Superior temporal gyrus (tissue), 1 donor: ENCODE data around the gene STPG4.

Experiments used
- DNase-seq: peaks from one replicate; pipeline ENCODE4 v3.0.0-alpha.2; 2016; ENCODE audit errors: extremely low spot score

STPG4 gene

DNA sequence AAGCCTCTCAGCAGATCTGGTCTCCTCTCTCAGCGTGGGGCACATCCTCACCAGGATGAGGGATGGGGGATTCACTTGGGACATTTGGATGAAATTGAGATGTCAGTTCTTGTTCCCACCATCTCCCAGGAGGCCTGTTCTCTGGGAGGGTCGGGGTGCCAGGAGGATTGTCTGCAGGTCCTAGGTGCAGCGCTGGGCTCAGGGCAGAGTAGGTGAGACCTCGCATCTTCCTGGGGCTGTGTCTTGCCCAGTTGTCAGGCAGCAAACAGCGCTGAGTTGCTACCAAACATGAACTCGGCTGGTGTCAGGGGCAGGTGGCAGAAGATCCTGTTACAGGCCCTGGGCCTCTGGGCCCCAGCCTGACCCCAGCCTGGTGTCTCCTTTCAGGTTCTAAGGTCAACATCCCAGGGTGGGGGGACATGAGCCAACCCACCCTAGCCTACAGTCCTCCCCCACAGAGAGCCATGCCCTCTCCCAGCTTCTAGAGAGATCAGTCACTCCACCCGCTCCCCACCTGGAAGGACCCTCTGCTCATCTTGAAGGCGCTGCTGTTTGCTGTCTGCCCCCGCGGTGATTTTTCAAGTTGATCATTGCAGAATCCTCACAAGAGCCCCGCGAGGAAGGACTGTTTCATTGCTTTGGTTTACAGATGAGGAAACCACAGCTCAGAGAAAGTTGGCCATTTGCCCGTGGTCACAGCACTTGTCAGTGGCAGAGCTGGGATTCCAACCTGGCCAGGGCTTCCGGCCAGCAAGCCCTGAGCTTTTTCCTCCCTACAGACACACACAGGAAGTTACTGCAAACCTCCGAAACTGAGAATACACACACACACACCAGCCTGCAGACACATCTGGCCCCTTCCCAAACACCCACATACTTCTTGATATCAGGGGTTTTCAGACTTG, 83.9 kb downstream of the STPG4 start:
- peak; percentile 71 for DNase-seq

DNA sequence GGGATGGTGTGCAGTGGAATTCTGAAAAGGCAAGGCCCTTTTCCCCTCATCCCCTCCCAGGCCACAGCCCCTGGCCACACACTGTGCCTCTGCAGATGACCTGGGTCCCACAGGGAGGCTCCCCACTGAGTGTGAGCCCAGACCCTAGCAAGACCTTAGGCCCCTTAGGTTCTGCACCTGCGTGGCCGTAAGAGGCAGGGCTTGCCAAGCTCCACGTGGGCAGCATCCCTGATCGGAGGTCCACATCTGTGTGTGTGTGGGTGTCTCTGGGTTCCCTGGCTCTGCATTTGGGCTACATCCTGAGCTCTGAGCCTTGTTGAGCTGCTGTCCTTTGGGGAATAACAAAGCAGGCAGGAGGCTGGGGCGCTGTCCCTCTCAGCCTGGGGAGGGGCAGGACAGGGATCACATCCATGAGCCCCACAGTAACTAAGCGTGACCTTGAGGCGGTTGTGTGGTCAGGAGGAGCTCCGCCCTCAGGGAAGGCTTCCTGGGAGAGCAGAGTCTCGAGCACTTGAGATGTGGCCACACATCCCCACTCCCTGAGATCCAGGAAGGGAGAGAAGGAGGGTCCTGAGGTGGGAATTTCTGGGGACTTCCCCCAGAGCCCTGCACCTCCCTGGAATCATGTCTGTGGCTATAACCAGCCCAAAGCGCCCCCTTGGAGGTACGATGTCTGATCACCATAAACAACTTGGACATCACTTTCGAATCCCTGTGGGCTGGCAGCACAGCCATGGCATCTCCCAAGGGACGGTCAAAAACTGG, 84.8 kb downstream of the STPG4 start:
- no peak for DNase-seq

GRCh38 chr2:47069628-47070154, 85.4 kb downstream of the STPG4 start:
- DNase-seq: no peak

- DNase-seq: no peak
Observed at GRCh38 chr2:47068981-47069627, 86.0 kb downstream of the STPG4 start.

GRCh38 chr2:47067788-47068407, 87.2 kb downstream of the STPG4 start:
- no peak for DNase-seq

- DNase-seq: no peak
Observed at GRCh38 chr2:47065771-47066380, 89.2 kb downstream of the STPG4 start.

- DNase-seq: no peak
Observed at GRCh38 chr2:47065343-47065742, 89.8 kb downstream of the STPG4 start.

DNA sequence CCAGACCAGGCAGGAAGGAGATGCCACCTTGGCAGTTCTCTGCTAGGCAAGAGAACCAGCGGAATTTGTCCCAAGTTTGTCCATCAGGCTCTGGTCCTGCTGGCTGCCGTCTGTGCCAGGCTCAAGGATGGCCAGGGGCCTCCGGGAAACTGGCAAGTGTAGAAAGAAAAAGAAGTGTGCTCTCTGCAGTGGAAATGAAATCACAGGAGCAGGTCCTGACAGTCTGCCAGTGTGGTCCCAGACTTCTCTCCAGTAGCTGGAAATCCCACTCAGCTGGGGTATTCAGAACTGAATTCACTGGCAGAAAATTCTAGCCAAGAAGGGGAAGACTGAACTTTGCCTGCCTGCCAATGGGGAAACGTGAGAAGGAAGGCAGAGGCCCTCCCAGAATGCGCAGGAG, 91.0 kb downstream of the STPG4 start:
- DNase-seq: no peak

- no peak for DNase-seq
Observed at GRCh38 chr2:47063538-47063930, 91.6 kb downstream of the STPG4 start.

- peak; percentile 70 for DNase-seq
Observed at GRCh38 chr2:47062681-47063537, 92.2 kb downstream of the STPG4 start.

DNA sequence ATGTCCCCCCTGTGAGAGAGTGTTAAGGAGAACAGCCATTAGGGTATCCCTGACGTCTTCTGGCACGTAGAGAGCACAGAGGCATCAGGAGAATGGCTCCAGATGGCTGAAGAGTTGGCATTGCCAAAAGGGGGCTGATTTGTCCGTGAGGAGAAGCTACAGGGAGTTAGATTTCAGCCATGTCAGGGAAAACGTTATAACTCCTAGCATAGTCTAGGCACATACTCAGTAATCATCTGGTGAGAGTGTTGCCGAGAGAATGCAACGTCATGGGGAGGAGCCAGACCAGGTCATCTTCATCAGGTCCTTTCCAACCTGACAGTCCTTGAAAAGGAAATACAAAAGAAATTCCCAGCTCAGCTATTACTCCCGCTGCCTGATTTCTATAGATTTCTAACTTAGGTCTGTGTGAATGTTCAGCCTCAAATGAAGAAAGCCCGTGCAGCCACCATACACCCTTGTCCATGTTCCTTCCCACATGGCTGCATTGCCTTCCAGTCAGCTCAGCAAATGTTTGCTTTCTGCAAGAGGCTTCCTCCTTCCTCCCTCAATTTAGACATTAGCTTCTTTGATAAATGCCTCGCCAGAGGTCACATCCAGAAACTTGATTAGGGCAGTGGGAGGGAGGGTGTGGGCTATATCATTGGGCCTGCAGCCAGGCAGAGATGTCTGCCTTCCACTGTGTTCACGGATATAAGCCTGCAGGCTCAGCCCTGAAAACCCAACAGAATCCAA, 93.0 kb downstream of the STPG4 start:
- peak; percentile 48 for DNase-seq

GRCh38 chr2:47060652-47061170, 94.4 kb downstream of the STPG4 start:
- DNase-seq: no peak

DNA sequence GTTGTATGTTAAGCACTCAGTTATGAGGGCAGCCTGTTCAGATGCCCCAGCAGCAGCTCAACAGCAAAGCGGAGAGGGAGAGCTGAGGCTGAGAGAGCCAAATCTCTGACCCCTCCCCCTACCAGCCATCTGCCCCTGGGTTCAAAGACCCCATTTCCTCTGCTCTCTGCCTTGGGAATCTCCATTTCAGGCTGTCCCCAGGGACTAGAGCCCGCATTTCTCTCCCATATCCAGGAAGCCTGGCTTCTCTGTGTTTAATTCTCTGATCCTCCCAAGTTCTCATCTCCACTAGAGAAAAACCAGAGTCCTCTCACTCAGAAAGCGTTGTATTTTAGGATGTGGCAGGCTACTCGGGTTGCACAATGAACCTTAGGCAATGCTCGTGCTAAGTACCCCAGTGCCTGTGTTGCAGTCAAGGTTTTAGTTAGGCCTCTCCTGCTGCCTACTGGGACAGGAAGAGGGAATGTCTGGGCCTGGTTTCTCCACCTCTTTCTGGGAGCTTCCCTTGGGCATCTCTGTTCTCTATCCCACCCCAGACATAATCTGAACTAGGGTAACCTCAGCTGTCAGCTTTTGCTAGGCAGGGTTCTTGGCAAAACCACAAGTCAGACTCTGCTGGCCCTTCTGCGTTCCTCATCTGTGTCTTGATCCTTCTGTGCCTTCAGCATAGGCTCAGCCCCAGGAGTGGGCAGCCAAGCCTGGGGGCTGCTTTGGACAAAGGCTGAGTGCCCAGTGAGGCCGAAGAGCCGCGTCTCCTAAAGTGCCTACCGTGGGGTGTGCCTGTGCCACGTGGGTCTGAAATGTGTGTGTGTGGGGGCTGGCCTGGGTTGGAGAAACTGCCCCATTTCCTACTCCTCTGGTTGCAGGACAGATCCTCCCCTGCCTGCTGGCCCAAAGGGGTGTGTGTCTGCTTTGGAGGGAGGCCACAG, 96.8 kb downstream of the STPG4 start:
- peak; percentile 46 for DNase-seq

DNA sequence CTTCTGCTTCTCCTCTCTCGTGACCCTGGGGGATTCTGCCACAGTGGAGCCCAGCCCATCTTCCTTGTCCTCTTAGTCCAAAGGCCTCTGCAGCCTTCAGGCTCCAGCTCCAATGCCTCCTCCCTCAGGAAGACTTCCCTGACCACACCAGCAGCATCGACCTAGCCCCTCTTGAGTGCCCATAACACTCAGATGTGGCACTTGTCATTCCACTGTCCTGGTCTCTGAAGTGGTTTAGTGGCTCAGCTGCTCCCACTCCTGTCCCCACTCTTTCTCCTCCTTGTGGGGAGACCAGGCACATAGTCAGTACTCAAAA, 97.5 kb downstream of the STPG4 start:
- DNase-seq: no peak

DNA sequence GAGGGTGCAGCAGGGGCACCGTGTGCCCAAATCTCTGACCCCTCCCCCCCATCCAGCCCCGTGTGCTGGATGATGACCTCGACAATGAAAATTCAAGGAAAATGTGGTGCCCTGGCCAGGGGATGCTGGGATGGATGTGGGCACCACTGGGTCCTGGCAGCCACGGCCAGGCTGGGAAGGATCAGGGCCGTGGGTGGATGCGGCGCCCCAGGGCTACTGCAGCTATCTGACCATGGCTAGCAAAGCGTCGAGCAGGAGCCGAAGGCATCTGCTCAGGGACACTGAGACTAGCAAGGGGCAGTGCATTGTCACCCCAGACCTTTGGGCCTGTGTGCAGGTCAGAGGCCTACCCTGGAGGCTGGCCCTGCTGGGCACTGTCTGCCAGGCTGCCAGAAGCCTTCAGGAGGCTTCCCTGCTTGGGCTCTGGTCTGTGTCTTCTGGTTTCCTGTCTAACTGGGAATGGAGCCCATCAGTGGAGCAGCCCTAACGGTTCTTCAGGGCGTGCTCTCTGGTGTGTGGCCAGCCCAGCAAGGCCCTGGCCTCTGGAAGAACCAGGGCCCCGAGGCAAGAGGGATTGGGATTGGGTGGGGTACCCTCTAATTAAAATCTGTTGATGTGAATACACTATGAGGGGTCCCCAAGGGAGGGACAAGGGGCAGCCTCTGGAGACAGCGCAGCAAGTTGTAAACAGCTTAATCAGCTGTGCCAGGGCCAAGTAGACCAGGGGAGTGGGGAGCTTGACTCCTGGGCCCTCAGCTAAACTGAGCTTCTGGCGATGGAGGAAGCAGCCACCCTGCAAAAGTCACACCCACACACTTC, 98.0 kb downstream of the STPG4 start:
- no peak for DNase-seq

DNA sequence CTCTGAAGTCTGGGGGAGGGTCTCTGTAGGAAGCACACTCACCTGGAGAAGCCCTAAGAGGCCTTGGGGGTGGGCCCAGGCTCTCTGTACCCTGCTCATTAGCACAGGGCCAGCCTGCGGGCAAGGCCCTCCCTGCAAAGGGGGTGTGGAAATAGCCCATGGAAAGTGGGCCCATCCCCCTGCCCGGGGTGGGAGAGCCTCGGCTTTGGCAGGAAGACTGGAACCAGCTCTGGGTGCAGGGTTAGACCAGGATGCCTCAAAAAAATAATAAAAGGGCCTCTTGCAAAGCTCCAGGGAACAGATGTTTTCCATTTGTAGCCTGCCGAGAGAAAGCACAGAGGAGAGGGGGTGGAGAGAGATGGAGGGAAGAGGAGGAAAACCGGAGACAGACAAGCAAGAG, 98.7 kb downstream of the STPG4 start:
- no peak for DNase-seq

DNA sequence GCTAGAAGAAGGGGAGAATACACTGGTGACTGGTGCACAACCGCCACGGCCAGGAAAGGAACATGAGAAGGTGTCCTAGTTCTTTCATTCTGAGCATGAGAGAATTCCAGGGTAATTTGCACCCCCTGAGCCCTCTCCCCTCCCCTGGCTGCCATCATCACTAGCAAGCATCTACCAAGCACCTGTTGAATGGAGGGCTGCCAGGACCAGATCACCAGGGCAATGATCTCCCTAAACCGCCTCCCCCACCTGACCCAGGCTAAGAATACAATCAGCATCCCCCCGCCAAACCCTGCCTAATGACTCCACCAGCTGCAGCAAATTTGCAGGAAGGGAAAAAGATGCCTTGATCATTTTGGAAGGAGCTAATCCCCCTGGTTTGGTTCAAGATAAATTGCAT, 100.2 kb downstream of the STPG4 start:
- DNase-seq: no peak
